ENCODE measurements around the gene KCNK16. TPM values are rescaled to one million over a fixed set of nuclear protein-coding genes. Genes with fewer than 3 reads are reported as not detected.

The KCNK16 gene
- total and polyA plus RNA-seq, 2 experiments from 2014 or later = not detected

GRCh38 chr6:39302011-39302410 is 20.5 kb downstream of the KCNK16 start:
- Histone ChIP-seq H3K9me2 (replicated peaks; ENCODE audit: insufficient read depth) (no peaks in the 10 kb centered on the region), H3K36me3 (replicated peaks; ENCODE audit: insufficient read depth, low read depth) (no peaks in the 10 kb centered on the region), H3K79me2 (no peaks in the 10 kb centered on the region), H2AFZ (no peak overlapping the region), H3K27me3 (no peaks in the 10 kb centered on the region), H3K4me1 (ENCODE audit: insufficient read depth) (no peaks in the 10 kb centered on the region), H3K4me2 (no peak overlapping the region), H3K27ac (no peak overlapping the region), H4K20me1 (ENCODE audit: insufficient read depth, poor library complexity, severe bottlenecking) (no peaks in the 10 kb centered on the region), H3K4me3 (no peak overlapping the region), H3K9me3 (ENCODE audit: low read depth) (no peaks in the 10 kb centered on the region)
- DNase-seq (ENCODE audit: low spot score) = no peak
- TF ChIP-seq, protein P1, sequence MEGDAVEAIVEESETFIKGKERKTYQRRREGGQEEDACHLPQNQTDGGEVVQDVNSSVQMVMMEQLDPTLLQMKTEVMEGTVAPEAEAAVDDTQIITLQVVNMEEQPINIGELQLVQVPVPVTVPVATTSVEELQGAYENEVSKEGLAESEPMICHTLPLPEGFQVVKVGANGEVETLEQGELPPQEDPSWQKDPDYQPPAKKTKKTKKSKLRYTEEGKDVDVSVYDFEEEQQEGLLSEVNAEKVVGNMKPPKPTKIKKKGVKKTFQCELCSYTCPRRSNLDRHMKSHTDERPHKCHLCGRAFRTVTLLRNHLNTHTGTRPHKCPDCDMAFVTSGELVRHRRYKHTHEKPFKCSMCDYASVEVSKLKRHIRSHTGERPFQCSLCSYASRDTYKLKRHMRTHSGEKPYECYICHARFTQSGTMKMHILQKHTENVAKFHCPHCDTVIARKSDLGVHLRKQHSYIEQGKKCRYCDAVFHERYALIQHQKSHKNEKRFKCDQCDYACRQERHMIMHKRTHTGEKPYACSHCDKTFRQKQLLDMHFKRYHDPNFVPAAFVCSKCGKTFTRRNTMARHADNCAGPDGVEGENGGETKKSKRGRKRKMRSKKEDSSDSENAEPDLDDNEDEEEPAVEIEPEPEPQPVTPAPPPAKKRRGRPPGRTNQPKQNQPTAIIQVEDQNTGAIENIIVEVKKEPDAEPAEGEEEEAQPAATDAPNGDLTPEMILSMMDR (IDR thresholded peaks at IDR 0.05; ENCODE audit: poor library complexity) = no peak
- TF ChIP-seq EZH2phosphoT487 (IDR thresholded peaks at IDR 0.05; ENCODE audit: low read depth, severe bottlenecking, unreplicated experiment) (no peak), EZH2 (IDR thresholded peaks at IDR 0.05; ENCODE audit: borderline replicate concordance) (no peak)
- WGBS (ENCODE audit: low lambda C conversion rate, missing lambda C conversion rate) = 98% methylated on average over 2 of the region's 2 CpGs

DNA sequence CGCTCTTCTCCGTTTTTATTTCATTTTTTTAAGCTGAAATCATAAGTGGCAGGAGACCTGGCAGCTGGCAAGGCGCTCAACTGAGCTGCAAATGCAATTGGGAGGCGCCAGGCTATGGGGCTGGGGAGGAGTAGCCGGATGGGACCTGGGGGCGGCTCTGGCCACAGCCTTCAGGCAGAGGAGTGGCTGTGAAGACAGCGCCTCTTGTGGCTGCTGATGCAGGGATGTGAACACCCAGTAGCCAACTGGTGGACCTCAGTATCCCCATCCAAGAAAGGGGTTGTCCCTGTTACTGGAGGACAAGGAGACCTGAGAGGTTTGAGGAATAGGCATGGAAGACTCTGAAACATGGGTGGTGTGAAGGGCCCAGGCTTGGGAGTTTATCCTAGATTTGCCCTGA is 20.9 kb downstream of the KCNK16 start:
- WGBS (ENCODE audit: low lambda C conversion rate, missing lambda C conversion rate) = 72% methylated on average over 7 of the region's 7 CpGs
- Histone ChIP-seq H3K4me2 (no peak overlapping the region), H3K27ac (no peak overlapping the region), H2AFZ (no peak overlapping the region), H3K4me1 (ENCODE audit: insufficient read depth) (no peaks in the 10 kb centered on the region), H3K79me2 (no peaks in the 10 kb centered on the region), H4K20me1 (ENCODE audit: insufficient read depth, poor library complexity, severe bottlenecking) (no peaks in the 10 kb centered on the region), H3K4me3 (no peak overlapping the region), H3K27me3 (no peaks in the 10 kb centered on the region), H3K9me3 (ENCODE audit: low read depth) (no peaks in the 10 kb centered on the region), H3K36me3 (replicated peaks; ENCODE audit: insufficient read depth, low read depth) (no peaks in the 10 kb centered on the region), H3K9me2 (replicated peaks; ENCODE audit: insufficient read depth) (no peaks in the 10 kb centered on the region)
- TF ChIP-seq, protein P1 (IDR thresholded peaks at IDR 0.05; ENCODE audit: poor library complexity) = peak; percentile 13
- TF ChIP-seq EZH2 (IDR thresholded peaks at IDR 0.05; ENCODE audit: borderline replicate concordance) = no peak
- no peak for DNase-seq (ENCODE audit: low spot score)

DNA sequence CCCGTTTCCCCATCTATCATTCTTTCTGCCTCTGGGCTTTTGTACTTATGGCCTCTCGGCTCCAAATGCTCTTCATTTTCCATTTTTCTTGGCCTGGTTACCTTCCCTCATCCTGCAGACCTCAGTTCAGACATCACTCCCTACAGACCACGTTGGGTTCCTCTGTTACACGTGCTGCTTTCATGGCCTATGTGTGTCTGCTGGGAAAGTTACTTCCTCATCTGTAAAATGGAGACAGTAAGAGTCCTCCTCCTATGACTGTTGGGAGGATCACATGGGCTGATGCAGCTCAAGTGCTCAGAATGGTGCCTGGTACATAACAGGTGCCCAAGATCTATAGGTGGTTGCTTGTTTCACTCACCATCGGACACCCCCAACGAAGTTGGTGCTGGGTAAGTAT is 21.8 kb downstream of the KCNK16 start:
- H3K4me1 ChIP-seq (ENCODE audit: insufficient read depth) = no peaks in the 10 kb centered on the region
- TF ChIP-seq, protein P1 (IDR thresholded peaks at IDR 0.05; ENCODE audit: poor library complexity) = no peak
- no peak for TF ChIP-seq EZH2 (IDR thresholded peaks at IDR 0.05; ENCODE audit: borderline replicate concordance)
- no peak for TF ChIP-seq EZH2phosphoT487 (IDR thresholded peaks at IDR 0.05; ENCODE audit: low read depth, severe bottlenecking, unreplicated experiment)
- WGBS (ENCODE audit: low lambda C conversion rate, missing lambda C conversion rate) = 92% methylated on average over 6 of the region's 6 CpGs
- H3K27me3 ChIP-seq = no peaks in the 10 kb centered on the region
- H3K36me3 ChIP-seq (replicated peaks; ENCODE audit: insufficient read depth, low read depth) = no peaks in the 10 kb centered on the region
- H3K9me2 ChIP-seq (replicated peaks; ENCODE audit: insufficient read depth) = no peaks in the 10 kb centered on the region
- no peaks in the 10 kb centered on the region for H3K79me2 ChIP-seq
- H3K4me2 ChIP-seq = no peak overlapping the region
- DNase-seq (ENCODE audit: low spot score) = no peak
- no peak overlapping the region for H3K27ac ChIP-seq
- no peak overlapping the region for H2AFZ ChIP-seq
- no peaks in the 10 kb centered on the region for H4K20me1 ChIP-seq (ENCODE audit: insufficient read depth, poor library complexity, severe bottlenecking)
- H3K9me3 ChIP-seq (ENCODE audit: low read depth) = no peaks in the 10 kb centered on the region
- no peak overlapping the region for H3K4me3 ChIP-seq

DNA sequence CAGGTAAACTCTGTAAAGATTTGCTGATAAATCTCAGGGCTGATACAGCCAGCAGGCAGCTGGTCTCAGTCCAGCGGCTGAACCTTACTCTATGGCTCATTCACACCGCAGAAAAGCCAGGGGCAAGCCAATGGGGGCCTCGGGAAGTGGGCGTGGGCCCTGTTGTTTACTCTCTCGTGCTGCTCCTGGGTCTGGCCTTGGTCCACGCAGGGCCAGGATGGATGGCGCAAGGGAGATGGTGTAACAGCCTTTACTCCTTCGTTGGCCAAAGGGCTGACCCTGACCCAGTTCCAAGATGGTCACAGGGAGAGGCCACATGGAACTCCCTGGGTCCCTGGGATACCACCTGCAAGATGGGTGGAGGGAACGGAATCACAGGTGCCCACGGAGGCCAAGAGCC is 24.4 kb downstream of the KCNK16 start:
- Histone ChIP-seq H3K27ac (no peak overlapping the region), H3K4me3 (no peak overlapping the region), H3K36me3 (replicated peaks; ENCODE audit: insufficient read depth, low read depth) (no peaks in the 10 kb centered on the region), H3K27me3 (peaks cover 2% of the 10 kb centered on the region), H3K9me3 (ENCODE audit: low read depth) (no peaks in the 10 kb centered on the region), H3K4me2 (no peak overlapping the region), H3K79me2 (no peaks in the 10 kb centered on the region), H3K4me1 (ENCODE audit: insufficient read depth) (no peaks in the 10 kb centered on the region), H4K20me1 (ENCODE audit: insufficient read depth, poor library complexity, severe bottlenecking) (no peaks in the 10 kb centered on the region), H3K9me2 (replicated peaks; ENCODE audit: insufficient read depth) (no peaks in the 10 kb centered on the region), H2AFZ (no peak overlapping the region)
- 65% methylated on average over 10 of the region's 10 CpGs for WGBS (ENCODE audit: low lambda C conversion rate, missing lambda C conversion rate)
- DNase-seq (ENCODE audit: low spot score) = peak; percentile 53
- TF ChIP-seq EZH2 (IDR thresholded peaks at IDR 0.05; ENCODE audit: borderline replicate concordance) (no peak), EZH2phosphoT487 (IDR thresholded peaks at IDR 0.05; ENCODE audit: low read depth, severe bottlenecking, unreplicated experiment) (no peak)
- TF ChIP-seq, protein P1 (IDR thresholded peaks at IDR 0.05; ENCODE audit: poor library complexity) = no peak
